ENCODE results near the gene FAM227A. TPM values are rescaled to one million over a fixed set of nuclear protein-coding genes. Genes with fewer than 3 reads are reported as not detected.

Gene FAM227A
- total and polyA plus RNA-seq, 2 of the 13 experiments (the other 11 are each of a cell fraction or from before 2014, with no cell fraction given): 1.0 to 1.5 TPM

- no peak for TF ChIP-seq ZNF510 (CRISPR knock-in tag; IDR thresholded peaks at IDR 0.05; ENCODE audit: low read depth)
- peak; percentile 77 for TF ChIP-seq ZSCAN21 (CRISPR knock-in tag; IDR thresholded peaks at IDR 0.05; ENCODE audit: borderline replicate concordance)
- TF ChIP-seq ZNF225 (CRISPR knock-in tag; IDR thresholded peaks at IDR 0.05): no peak
- no peak for TF ChIP-seq ZNF367 (CRISPR knock-in tag; IDR thresholded peaks at IDR 0.05; ENCODE audit: borderline replicate concordance)
- TF ChIP-seq ESRRA (CRISPR knock-in tag; IDR thresholded peaks at IDR 0.05; ENCODE audit: low read depth): 0 out of 2 replicates have a peak, but pooled peaks have one; percentile 38
- TF ChIP-seq RXRB (CRISPR knock-in tag; IDR thresholded peaks at IDR 0.05; ENCODE audit: borderline replicate concordance): peak; percentile 37; the same call in 1 of the 2 replicates
- TF ChIP-seq CBX2 (IDR thresholded peaks at IDR 0.05; ENCODE audit: low read depth, low read length): no peak
- TF ChIP-seq CBX2 (CRISPR knock-in tag; IDR thresholded peaks at IDR 0.05; ENCODE audit: low read depth): no peak
- TF ChIP-seq ZSCAN22 (CRISPR knock-in tag; IDR thresholded peaks at IDR 0.05): no peak
- TF ChIP-seq ATF3 (CRISPR knock-in tag; IDR thresholded peaks at IDR 0.05): no peak
- TF ChIP-seq ZNF883 (CRISPR knock-in tag; IDR thresholded peaks at IDR 0.05; ENCODE audit: not compliant biosample characterization): no peak
- no peak for TF ChIP-seq DPF2 (CRISPR knock-in tag; IDR thresholded peaks at IDR 0.05; ENCODE audit: borderline replicate concordance, low read depth)
- no peak for TF ChIP-seq ZHX2 (IDR thresholded peaks at IDR 0.05; ENCODE audit: low read depth)
- no peak for TF ChIP-seq ZHX2 (CRISPR knock-in tag; IDR thresholded peaks at IDR 0.05; ENCODE audit: borderline replicate concordance)
- no peak for TF ChIP-seq ZNF121 (CRISPR knock-in tag; IDR thresholded peaks at IDR 0.05)
- no peak for TF ChIP-seq SAFB2 (CRISPR knock-in tag; IDR thresholded peaks at IDR 0.05; ENCODE audit: borderline replicate concordance, low read depth)
- peak; percentile 67; the same call in 1 of the 2 replicates for TF ChIP-seq ZNF337 (CRISPR knock-in tag; IDR thresholded peaks at IDR 0.05; ENCODE audit: borderline replicate concordance, low read depth)
- TF ChIP-seq ZNF224 (CRISPR knock-in tag; IDR thresholded peaks at IDR 0.05): no peak
- peak; percentile 80; the same call in 1 of the 2 replicates for TF ChIP-seq ZNF44 (CRISPR knock-in tag; IDR thresholded peaks at IDR 0.05)
- TF ChIP-seq ZNF256 (CRISPR knock-in tag; conservative IDR thresholded peaks at IDR 0.05): no peak
- TF ChIP-seq NFKB2 (CRISPR knock-in tag; IDR thresholded peaks at IDR 0.05; ENCODE audit: borderline replicate concordance): peak; percentile 53; the same call in 1 of the 2 replicates
- TF ChIP-seq MXD1 (CRISPR knock-in tag; IDR thresholded peaks at IDR 0.05): no peak
- 0 out of 2 replicates have a peak, but pooled peaks have one; percentile 20 for TF ChIP-seq TEF (CRISPR knock-in tag; IDR thresholded peaks at IDR 0.05)
These were observed at the start of gene FAM227A, which contains the start of gene CBY1 (continued) for GRCh38 chr22:38656256-38657044.

Data from HepG2 (cell line).